HCT116 (cell line): ENCODE data around the gene KCNK10. TPM values are rescaled to one million over a fixed set of nuclear protein-coding genes. Genes with fewer than 3 reads are reported as not detected.

Experiments
- ATAC-seq: fragments of 200-7000 bp; cut with Tn5 transposase; 2 replicates; pipeline ENCODE4 v1.9.1; 2020; ENCODE audit warnings: mild to moderate bottlenecking, moderate library complexity
- BruUV-seq: library from RNA; stranded (reverse); fragments of 400-500 nt; replicated peaks from 2 replicates; lab custom pipeline; 2021; lab: Mats Ljungman, UMichigan
- CTCF ChIA-PET: fragments of 300-600 bp; sonication (Branson Sonifier 250); formaldehyde crosslinking; loops from one replicate; lab custom pipeline; 2021; ENCODE audit warnings: antibody characterized with exemption; lab: Charles Lee
- POLR2A ChIA-PET: fragments of 300-600, 350-600 bp; sonication (Branson Sonifier 250); formaldehyde crosslinking; loops from one replicate; lab custom pipeline; 2021; ENCODE audit warnings: antibody characterized with exemption; lab: Charles Lee
- RAD21 ChIA-PET, 2 experiments: fragments of 300-600 bp; sonication (Branson Sonifier 250); formaldehyde crosslinking; loops; one replicate each; lab custom pipeline; 2023; ENCODE audit warnings: low total read pairs in 2 of 2; ENCODE audit not compliant: uncharacterized antibody in 2 of 2, unreplicated experiment in 2 of 2, low non-redundant PET in 1 of 2; lab: Charles Lee
- DNase-seq: peaks from one replicate; pipeline ENCODE4 v3.0.0-alpha.2; 2010; ENCODE audit warnings: low read depth, low spot score
- H2AFZ ChIP-seq: fragments of 200-600 bp; shearing (Covaris generic), sonication (generic); 2 replicates; pipeline ENCODE4 v1.6.1; 2017; ENCODE audit warnings: low read depth, mixed run types, mixed read lengths, antibody characterized with exemption, low read length; ENCODE audit not compliant: poor library complexity, severe bottlenecking
- H3K27ac ChIP-seq: 2 replicates; pipeline ENCODE4 v1.5.1; 2012; ENCODE audit warnings: low read depth, low read length
- H3K27me3 ChIP-seq: fragments of 200-600 bp; sonication (generic); 2 replicates; pipeline ENCODE4 v1.6.1; 2016; ENCODE audit warnings: mixed run types, low read length, mixed read lengths; ENCODE audit not compliant: insufficient read depth
- H3K36me3 ChIP-seq, 2 experiments: fragments of 200-500 bp in 1 of 2; fragments of 200-600 bp in 1 of 2; sonication (Bioruptor generic) in 1 of 2; sonication (generic) in 1 of 2; 2 replicates each; pipeline versions ENCODE4 v1.5.1 to v1.6.1; 2014 to 2016; ENCODE audit warnings: low read length in 2 of 2, inconsistent platforms in 1 of 2, mixed read lengths in 1 of 2, mixed run types in 1 of 2; ENCODE audit not compliant: insufficient read depth in 2 of 2, control insufficient read depth in 1 of 2
- H3K4me1 ChIP-seq, 2 experiments: fragments of 200-600 bp in 1 of 2; sonication (generic) in 1 of 2; 2 replicates each; pipeline versions ENCODE4 v1.5.1 to v1.6.1; 2012 to 2017; ENCODE audit warnings: low read length in 2 of 2, inconsistent platforms in 1 of 2, mild to moderate bottlenecking in 1 of 2, mixed read lengths in 1 of 2, mixed run types in 1 of 2, moderate library complexity in 1 of 2; ENCODE audit not compliant: insufficient read depth in 2 of 2, control insufficient read depth in 1 of 2
- H3K4me2 ChIP-seq: fragments of 200-600 bp; sonication (generic); 2 replicates; pipeline ENCODE4 v1.6.1; 2017; ENCODE audit warnings: mixed run types, low read length, mixed read lengths
- H3K4me3 ChIP-seq, 2 experiments: fragments of 200-600 bp in 1 of 2; sonication (generic) in 1 of 2; replicated peaks in 1 of 2; 2 replicates each; pipeline ENCODE4 v1.5.1; 2011 to 2016; ENCODE audit warnings: low read length in 2 of 2, control low read depth in 1 of 2, low read depth in 1 of 2, mild to moderate bottlenecking in 1 of 2, mixed read lengths in 1 of 2, mixed run types in 1 of 2
- H3K79me2 ChIP-seq: fragments of 200-600 bp; sonication (generic); 2 replicates; pipeline ENCODE4 v1.6.1; 2017; ENCODE audit warnings: mild to moderate bottlenecking, mixed run types, low read length, moderate library complexity, mixed read lengths; ENCODE audit not compliant: insufficient read depth
- H3K9ac ChIP-seq: fragments of 200-600 bp; sonication (generic); 2 replicates; pipeline ENCODE4 v1.6.1; 2016; ENCODE audit warnings: low read length, mixed read lengths
- H3K9me2 ChIP-seq: fragments of 200-600 bp; sonication (generic), shearing (Covaris generic); 2 replicates; pipeline ENCODE4 v1.6.1; 2017; ENCODE audit warnings: mixed run types, mild to moderate bottlenecking, moderate library complexity; ENCODE audit not compliant: insufficient read depth
- H3K9me3 ChIP-seq, 2 experiments: fragments of 200-500 bp in 1 of 2; fragments of 200-600 bp in 1 of 2; sonication (Bioruptor generic) in 1 of 2; sonication (generic) in 1 of 2; 2 replicates each; pipeline ENCODE4 v1.6.1; 2014 to 2017; ENCODE audit warnings: low read length in 2 of 2, mixed read lengths in 2 of 2, inconsistent platforms in 1 of 2, low read depth in 1 of 2, mild to moderate bottlenecking in 1 of 2, mixed run types in 1 of 2, moderate library complexity in 1 of 2; ENCODE audit not compliant: control insufficient read depth in 1 of 2, insufficient read depth in 1 of 2
- H4K20me1 ChIP-seq: fragments of 200-600 bp; sonication (generic), shearing (Covaris generic); 2 replicates; pipeline ENCODE4 v1.6.1; 2017; ENCODE audit warnings: mixed run types, mild to moderate bottlenecking, moderate library complexity; ENCODE audit not compliant: insufficient read depth
- CBX3 ChIP-seq: IDR thresholded peaks from 2 replicates; pipeline ENCODE4 v1.6.1; 2012; ENCODE audit warnings: low read depth
- CTCF ChIP-seq, 3 experiments: fragments of 200-600 bp in 1 of 3; sonication (generic) in 1 of 3; IDR thresholded peaks in 2 of 3; conservative IDR thresholded peaks in 1 of 3; 2 replicates each; pipeline ENCODE4 v1.5.1; 2012 to 2017; ENCODE audit warnings: low read depth in 2 of 3, low read length in 2 of 3, antibody characterized with exemption in 1 of 3, borderline replicate concordance in 1 of 3, control low read depth in 1 of 3, mild to moderate bottlenecking in 1 of 3, mixed read lengths in 1 of 3, mixed run types in 1 of 3, moderate library complexity in 1 of 3; ENCODE audit not compliant: insufficient read depth in 1 of 3
- ELF1 ChIP-seq: IDR thresholded peaks from 2 replicates; pipeline ENCODE4 v1.6.1; 2012; ENCODE audit warnings: low read depth, borderline replicate concordance
- EZH2 ChIP-seq: fragments of 200-600 bp; sonication (generic); IDR thresholded peaks from 2 replicates; pipeline ENCODE4 v1.6.1; 2017; ENCODE audit warnings: antibody characterized with exemption, mixed run types
- EZH2phosphoT487 ChIP-seq: fragments of 200-600 bp; IDR thresholded peaks from 2 replicates; pipeline ENCODE4 v1.6.1; 2018; ENCODE audit warnings: antibody characterized with exemption, borderline replicate concordance
- FOSL1 ChIP-seq: IDR thresholded peaks from 2 replicates; pipeline ENCODE4 v1.6.1; 2012; ENCODE audit warnings: low read depth
- JUND ChIP-seq: IDR thresholded peaks from 2 replicates; pipeline ENCODE4 v1.6.1; 2012
- MAX ChIP-seq: IDR thresholded peaks from 2 replicates; pipeline ENCODE4 v1.6.1; 2012
- POLR2A ChIP-seq: IDR thresholded peaks from 2 replicates; pipeline ENCODE4 v1.7.0; 2011; ENCODE audit warnings: borderline replicate concordance; ENCODE audit not compliant: insufficient read depth, insufficient read length; ENCODE audit errors: extremely low read depth
- POLR2AphosphoS5 ChIP-seq: IDR thresholded peaks from 2 replicates; pipeline ENCODE4 v1.6.1; 2011; ENCODE audit warnings: mild to moderate bottlenecking, low read depth, low read length, moderate library complexity
- TCF7L2 ChIP-seq: IDR thresholded peaks from 2 replicates; pipeline ENCODE4 v1.7.0; 2011; ENCODE audit warnings: borderline replicate concordance, inconsistent platforms; ENCODE audit not compliant: insufficient read depth, insufficient read length; ENCODE audit errors: extremely low read depth
- YY1 ChIP-seq: IDR thresholded peaks from 2 replicates; pipeline ENCODE4 v1.6.1; 2011; ENCODE audit warnings: low read length, low read depth, moderate library complexity, mild to moderate bottlenecking; ENCODE audit not compliant: insufficient replicate concordance; ENCODE audit errors: extremely low read depth
- ZFX ChIP-seq: fragments of 450-650 bp; IDR thresholded peaks from 2 replicates; pipeline ENCODE4 v1.6.1; 2017
- intact Hi-C: fragments of 100-400 bp; cut with micrococcal nuclease; formaldehyde crosslinking; loops from 2 replicates; pipeline ENCODE4 v1.10.0; 2022
- total RNA-seq: library from RNA; stranded (reverse); gene quantifications from one replicate; pipeline ENCODE4 v1.2.1, GENCODE V29; 2021; ENCODE audit not compliant: unreplicated experiment
- TF ChIP-seq, protein P1 (sequence below): IDR thresholded peaks from 2 replicates; pipeline ENCODE4 v1.6.1; 2012

KCNK10 gene
- total RNA-seq, 1 experiment from 2014 or later, result not detected

DNA sequence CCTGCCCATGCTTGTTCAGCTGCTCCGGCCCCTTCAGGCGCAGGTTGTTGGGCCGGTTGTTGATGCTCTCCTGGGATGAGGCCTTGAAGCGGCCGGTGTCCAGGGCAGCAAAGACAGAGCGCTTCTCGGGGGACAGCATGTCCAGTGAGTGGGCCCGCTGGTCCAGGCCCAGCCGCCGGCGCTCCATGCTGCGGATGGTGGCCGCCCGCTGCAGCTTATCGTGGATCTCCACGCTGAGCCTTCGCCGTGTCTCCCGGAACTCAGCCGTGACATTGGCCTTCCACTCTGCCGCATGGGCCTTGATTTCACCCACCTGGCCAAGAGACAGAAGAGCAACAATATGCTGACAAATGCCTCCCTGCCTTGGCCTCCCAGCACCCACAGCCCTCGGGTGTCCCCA lies 137.2 kb downstream of the KCNK10 start:
- no peaks in the 10 kb centered on the region for H4K20me1 ChIP-seq
- no peak overlapping the region for H2AFZ ChIP-seq
- no peaks in the 10 kb centered on the region for H3K9me2 ChIP-seq
- H3K36me3 ChIP-seq, result no peaks in the 10 kb centered on the region
- H3K27ac ChIP-seq, result no peak overlapping the region
- no peak for ATAC-seq
- H3K9ac ChIP-seq, result no peak overlapping the region
- no peak overlapping the region for H3K4me3 ChIP-seq
- intact Hi-C loops, result loop anchor here (10.0 kb wide), 1 partner anchor 829 kb away; no protein-coding TSS in a partner anchor
- H3K27me3 ChIP-seq, result no peaks in the 10 kb centered on the region
- no peaks in the 10 kb centered on the region for H3K9me3 ChIP-seq
- CTCF ChIA-PET, result no interaction called here
- BruUV-seq, result no TSS peak
- POLR2A ChIA-PET, result no interaction called here
- H3K79me2 ChIP-seq, result no peaks in the 10 kb centered on the region
- DNase-seq, result no peak
- RAD21 ChIA-PET, result no interaction called here
- no peak for TF ChIP-seq POLR2A
- TF ChIP-seq ZFX, result no peak
- no peak overlapping the region for H3K4me2 ChIP-seq
- H3K4me1 ChIP-seq, result no peaks in the 10 kb centered on the region

- no peak overlapping the region for H3K9ac ChIP-seq
- H3K9me2 ChIP-seq, result no peaks in the 10 kb centered on the region
- RAD21 ChIA-PET, result no interaction called here
- H3K9me3 ChIP-seq, result no peaks in the 10 kb centered on the region
- DNase-seq (no peak), ATAC-seq (no peak)
- CTCF ChIA-PET, result no interaction called here
- no peak overlapping the region for H2AFZ ChIP-seq
- no peaks in the 10 kb centered on the region for H3K4me1 ChIP-seq
- POLR2A ChIA-PET, result no interaction called here
- H3K79me2 ChIP-seq, result no peaks in the 10 kb centered on the region
- no peak overlapping the region for H3K4me3 ChIP-seq
- no peak overlapping the region for H3K4me2 ChIP-seq
- TF ChIP-seq JUND (no peak), EZH2 (no peak), POLR2AphosphoS5 (no peak), MAX (no peak), YY1 (no peak), FOSL1 (no peak), ELF1 (no peak), ZFX (no peak), CTCF (IDR thresholded peaks at IDR 0.05 in 2 of 3, conservative IDR thresholded peaks at IDR 0.05 in 1 of 3; ENCODE audit: borderline replicate concordance in 1 of 3, insufficient read depth in 1 of 3, low read depth in 2 of 3, low read length in 2 of 3) (no peak), CBX3 (no peak), EZH2phosphoT487 (no peak), TCF7L2 (no peak)
- TF ChIP-seq, protein P1, sequence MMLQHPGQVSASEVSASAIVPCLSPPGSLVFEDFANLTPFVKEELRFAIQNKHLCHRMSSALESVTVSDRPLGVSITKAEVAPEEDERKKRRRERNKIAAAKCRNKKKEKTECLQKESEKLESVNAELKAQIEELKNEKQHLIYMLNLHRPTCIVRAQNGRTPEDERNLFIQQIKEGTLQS, result no peak
- intact Hi-C loops, result loop anchor here (10.0 kb wide), 1 partner anchor 830 kb away; no protein-coding TSS in a partner anchor
- no peaks in the 10 kb centered on the region for H3K27me3 ChIP-seq
- H3K36me3 ChIP-seq, result no peaks in the 10 kb centered on the region
- no peak overlapping the region for H3K27ac ChIP-seq
- no peaks in the 10 kb centered on the region for H4K20me1 ChIP-seq
- no TSS peak for BruUV-seq
Observed at GRCh38 chr14:88184956-88185355, 138.1 kb downstream of the KCNK10 start.
